NCI-H510A treated with DMSO at 0.1 percent for 48 hours (cell line): ENCODE measurements around the gene SUN3.

Source experiments
- DNase-seq: peaks from one replicate; lab custom pipeline; 2025; lab: John Stamatoyannopoulos, UW

The SUN3 gene

DNA sequence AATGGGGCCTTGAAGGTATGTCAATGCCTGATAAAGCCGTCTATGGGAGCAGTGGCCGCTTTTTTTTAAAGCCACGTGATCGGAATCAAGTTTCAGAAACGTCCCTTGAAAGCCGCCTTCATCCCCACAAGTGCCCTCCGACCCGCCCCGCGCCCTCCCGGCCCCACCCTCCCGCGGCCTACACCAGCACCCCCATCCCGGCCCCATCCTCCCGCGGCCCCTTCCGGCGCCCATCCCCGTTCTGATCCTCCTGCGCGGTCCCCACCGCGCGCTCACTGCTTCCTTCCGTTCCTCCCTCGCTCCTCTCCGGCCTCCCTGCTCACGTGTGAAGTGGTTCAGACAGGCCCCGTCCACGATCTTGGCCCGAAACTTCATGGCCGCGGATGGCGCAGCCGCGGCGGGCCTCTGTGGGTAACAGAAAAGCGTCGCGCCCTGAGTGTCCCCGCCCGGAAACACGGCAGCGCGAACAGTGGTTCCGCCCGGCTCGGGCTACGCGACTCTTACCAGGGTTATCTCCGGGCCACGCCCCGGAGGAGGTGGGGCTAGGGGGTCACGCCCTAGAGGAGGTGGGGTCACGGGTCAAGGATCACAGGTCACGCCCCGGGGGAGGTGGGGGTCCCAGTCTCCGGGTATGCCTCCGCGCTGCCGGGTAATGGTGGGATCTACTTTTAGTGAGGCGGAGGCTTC, 49.6 kb downstream of the SUN3 start, which contains the start of gene HUS1:
Gene HUS1, minus strand, starts transcription at position 471 of the 687 bp plus-strand sequence. Its CDS starts 96 bp downstream, at position 375.
- peak; percentile 77 for DNase-seq

DNA sequence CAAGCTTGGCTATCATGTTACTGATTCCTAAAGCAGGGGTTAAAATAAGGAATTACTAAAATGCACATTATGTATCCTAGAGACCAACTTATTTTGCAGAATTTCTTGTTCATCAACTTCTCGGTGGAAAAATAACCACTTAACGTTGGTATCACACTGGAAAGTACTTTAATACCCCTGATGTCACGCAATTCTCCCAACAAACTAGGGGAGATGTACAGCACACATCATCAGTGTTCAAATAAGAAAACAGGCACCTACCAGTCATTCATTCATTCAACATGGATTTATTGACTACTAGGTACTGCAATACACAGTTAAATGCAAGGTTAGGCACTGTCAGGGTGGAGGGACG, 50.1 kb downstream of the SUN3 start:
- no peak for DNase-seq

DNA sequence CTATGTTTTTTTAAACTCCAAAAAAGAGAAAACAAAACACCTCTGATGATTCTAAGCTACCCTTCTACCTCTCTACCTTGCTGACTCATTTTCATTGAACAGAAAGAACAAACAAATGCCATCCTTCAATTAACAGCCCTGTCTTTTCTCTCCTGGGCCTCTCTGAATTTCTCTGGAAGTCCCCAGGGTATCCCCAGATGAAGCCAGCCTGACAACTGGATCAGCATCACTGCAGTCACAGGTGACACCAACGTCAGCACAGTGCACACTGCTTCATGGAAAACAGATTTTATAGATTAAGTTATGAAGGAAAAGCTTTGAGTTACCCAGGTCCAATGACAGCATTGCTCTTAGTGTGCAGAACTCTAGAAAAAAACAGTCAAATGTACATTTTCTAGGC, 55.2 kb downstream of the SUN3 start:
- DNase-seq, result no peak

DNA sequence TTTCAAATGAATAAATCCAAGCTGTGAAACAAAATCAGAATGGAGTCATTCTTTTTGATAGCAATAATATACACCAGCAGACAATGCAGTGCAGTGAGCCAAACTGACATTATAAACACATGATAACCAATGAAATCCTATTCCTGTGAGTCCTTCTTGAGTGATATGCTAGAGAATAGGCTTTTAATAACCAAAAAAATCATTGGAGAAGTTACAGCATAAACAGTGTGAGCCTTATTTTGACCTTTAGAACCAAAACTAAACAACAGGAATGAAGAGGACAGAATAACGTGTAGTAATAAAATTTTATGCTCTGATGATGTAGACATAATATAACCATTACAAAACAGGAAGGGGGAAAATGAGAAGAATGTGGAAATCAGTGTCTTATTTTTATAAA, 58.1 kb downstream of the SUN3 start:
- DNase-seq, result no peak

DNA sequence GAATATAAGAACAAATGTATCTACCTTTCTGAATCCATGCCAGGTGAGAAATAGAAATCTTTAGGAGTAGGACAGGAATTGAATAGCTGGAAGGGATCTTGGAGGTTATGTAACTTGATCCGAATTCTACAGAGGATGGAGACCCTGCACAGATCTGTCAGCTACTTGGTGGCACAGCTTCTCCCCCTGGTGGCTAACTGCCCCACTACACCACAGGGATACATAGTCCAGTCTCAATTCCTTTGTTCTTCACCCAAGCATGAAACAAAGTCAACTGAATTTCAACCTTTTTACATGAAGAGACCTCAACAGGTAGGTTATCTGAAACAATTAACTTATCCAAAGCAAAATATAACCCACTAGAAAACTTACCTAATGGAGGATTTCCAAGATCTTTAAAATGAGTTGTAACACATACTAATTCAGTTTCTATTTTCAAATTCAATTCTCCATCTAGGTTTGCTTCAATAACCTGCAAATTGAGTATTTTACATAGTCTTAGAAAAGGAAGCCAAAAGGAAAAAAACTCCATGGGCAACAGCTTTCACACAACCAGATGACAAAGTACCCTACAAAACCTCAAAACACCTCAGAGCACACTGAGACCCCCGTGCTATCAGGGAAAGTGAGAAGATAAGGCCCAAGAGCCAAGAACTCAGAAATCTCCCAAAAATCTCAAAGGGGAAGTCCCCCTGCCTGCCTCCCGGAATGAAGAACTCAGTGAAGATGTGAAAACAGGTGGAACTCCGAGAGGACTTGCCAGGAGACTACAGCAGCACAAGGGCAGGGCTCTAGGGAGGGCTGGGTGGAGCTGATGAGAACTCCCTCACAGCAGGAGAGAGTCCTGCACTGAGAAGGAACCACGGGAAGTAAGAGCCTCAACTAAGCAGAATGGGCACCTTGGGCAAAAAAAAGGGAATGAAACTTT, 59.8 kb downstream of the SUN3 start:
- peak; percentile 33 for DNase-seq

DNA sequence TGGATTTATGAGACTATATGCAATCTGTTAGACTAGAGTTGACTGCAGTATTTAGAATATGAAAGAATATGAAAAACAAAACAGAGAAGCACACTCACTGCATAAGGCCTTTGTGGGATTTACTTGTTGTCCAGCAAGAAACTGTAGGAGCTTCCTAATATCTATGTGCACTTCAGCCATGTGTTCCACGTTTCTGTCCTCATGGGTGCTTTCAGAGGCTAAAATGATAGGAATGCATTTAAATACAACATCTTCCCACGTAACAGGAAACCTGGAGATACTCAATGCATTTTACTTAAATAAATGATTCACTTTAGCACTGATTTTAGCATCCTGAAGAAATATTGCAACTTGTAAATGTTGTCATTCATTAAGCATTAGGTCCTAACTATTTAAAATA, 61.2 kb downstream of the SUN3 start:
- no peak for DNase-seq

DNA sequence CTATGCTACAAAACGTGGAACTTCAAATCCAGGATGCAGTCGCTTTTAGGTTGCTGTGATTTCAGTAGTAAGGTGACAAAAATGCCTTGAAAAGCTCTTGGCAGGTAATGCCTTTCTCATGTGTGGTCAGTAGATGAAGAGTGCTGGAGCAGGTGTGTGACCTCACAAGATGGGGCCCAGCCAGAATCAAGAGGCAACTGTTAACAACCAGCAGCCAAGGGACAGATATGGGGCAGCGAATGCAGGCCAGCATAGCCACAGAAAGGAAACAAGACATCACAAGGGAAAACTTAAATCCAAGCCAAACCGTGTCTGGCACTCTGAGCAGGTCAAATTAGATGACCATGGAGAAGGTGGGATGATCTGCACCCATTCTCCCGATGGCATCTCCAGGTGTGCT, 61.8 kb downstream of the SUN3 start:
- no peak for DNase-seq

DNA sequence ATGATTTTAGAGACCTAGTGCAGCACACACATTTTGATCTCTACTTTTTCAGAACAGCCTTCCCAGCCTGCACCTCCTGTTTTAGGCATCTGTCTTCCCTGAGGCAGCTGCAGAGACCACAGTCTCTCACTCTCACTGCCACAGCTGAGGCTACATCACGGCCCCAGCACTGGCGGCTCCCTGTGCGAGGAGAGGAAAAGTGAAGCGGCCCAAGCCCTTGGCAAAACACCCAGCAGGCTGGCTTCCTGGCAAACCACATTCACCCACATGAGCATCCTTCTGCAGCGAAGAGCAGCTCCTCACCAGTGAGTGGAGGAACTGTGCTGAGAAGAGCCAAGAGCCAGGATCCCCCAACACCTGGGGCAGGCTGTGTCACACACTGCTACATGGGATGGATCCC, 63.5 kb downstream of the SUN3 start:
- DNase-seq, result no peak

DNA sequence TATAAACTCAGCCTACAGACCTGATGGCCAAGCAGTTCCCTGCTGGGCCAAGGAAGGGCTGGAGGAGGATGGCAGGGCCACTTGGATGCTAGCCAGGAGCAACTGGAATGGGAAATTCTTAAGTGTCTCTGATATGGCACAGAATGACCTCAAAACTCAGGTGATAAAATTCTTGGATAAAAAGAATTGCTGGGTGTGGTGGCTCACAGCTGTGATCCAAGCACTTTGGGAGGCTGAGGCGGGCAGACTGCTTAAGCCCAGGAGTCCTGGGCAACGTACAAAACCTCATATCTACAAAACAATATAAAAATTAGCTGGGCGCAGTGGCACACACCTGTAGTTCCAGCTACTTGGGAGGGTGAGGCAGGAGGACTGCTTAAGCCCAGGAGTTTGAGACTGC, 66.6 kb downstream of the SUN3 start:
- DNase-seq, result no peak

DNA sequence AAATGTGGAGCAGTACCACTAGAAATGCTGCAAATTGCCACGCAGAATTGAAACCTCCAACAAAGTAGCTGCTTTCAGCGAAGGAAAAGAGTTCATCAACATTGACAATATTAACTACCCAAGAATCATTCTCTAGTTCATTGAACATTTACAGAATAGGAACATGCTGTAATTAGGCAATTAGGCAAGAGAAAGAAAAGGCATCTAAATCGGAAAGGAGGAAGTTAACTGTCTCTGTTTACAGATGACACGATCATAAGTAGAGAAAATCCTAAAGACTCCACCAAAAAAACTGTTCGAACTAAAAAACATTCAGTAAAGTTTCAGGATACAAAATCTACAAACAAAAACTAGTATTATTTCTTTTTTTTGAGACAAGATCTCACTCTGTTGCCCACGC, 71.8 kb downstream of the SUN3 start:
- DNase-seq, result no peak

DNA sequence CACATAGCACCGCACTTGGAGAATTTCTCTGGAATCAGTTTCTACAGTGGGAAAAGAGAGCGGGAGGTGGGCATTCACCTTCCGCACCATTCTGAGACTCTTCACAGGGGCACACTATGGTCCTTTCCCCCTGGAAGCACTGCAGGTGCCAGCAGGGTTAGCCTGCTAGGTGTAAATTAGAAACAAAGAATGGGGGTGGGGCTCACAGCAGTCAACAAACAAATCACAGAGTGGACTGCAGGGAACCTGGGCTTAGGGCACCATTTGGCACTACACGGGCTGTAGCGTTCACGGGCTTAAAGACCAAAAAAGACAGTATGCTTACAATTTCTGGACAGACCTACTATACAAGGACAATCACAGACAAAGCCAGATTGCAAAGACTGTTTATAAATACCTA, 72.7 kb downstream of the SUN3 start:
- DNase-seq, result no peak

DNA sequence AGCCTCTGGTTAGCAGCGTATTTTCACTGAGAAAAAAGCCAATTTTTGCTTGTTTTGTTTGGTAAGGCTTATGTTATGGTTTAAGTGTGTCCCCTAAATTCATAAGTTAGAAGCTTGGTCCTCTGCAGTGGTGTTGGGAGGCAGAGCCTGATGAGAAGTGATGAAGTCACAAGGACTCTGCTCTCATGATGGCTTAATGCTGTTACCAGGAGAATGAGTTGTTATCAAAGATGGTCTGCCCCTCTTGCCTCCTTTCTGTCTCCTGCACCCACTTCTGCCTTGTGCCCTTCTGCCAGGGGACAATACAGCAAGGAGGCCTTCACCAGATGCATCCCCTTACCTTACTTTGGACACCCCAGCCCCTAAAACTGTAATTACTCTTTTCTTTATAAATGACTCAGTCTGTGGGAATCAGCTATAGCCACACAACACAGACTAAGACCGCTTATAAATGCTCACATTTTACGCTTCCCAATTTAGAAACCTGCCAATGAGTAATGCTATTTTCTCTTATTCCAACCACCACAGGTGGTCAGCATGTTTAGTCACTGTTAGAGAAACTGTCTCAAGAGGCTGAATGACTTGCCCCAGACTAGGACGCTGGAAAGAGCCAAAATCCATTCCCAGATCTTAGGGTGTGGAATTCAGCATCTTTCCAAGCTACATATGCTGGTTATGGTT, 74.5 kb downstream of the SUN3 start:
- DNase-seq, result no peak

DNA sequence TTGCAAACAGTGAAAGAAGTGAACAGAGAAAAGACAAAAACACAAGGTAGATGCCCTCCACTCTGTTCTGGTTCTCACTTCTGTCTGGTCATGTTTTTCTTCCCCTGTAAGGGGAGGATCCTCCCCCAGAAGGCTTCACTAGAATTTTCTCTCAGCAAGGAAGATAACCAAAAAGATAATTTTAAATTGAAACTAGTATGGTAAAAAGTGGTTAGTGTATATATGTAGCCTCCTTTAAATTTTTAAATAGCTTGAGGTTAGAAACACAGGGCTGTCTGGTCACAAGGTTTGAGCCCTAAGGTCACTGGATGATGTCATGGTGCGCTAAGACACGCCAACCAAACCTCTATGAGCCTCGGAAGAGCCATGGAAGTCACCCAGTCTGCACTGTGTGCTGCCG, 75.1 kb downstream of the SUN3 start:
- no peak for DNase-seq

DNA sequence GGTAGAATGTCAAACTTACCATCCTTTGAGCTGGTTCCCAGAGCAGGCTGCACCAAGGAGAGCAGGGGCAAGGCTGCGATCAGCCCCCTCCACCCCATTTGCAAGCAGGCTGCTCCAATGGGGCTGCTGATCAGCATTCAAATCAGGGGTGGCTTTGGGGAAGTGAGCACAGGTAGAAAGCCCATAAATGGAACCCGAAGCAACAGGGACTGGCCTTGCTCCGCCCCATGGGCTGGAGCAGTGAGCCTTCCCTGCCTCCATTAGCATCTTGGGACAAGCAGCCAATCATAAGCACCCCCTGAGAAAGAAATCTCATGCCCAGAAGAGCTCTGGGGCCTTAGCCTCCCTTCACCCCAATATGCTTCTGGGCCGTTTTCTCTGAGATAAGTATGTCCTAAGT, 76.7 kb downstream of the SUN3 start:
- no peak for DNase-seq

DNA sequence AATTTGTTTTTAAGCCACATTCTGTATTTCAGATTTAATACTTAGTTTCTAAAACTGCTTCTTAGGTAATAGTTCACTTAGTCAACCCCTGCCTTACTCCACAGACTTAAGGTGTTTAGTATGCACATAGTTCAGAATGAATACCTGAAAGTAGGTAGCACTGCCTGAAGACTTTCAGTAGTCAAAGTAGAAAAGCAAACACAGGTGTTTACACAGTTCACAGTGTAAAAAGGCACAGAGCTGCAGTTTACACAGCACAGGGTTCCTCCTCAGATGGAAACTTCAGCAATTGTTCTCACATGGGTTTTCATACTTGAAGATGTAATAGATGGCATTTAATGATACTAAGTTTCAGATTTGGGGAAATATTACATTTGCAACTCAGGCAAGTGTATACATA, 77.5 kb downstream of the SUN3 start:
- DNase-seq, result peak; percentile 78

DNA sequence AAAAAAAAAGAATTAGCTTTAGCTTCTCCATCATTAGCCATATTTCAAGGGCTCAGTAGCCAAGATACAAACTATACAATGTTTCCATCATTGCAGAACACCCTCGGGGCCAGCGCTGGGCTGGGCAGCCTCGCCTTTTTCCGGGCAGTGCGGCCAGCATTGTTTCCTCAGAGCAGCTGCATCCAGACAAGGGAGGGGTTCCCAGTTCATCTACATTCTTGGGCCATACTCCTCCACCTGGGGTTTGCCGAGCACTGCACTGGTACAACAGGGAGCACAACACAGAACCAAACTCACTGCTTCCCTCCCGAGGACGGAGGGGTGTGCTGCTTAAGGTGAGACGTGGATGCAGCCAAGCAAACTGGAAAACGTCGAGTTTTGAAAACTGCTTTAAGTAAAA, 78.2 kb downstream of the SUN3 start:
- DNase-seq, result no peak

DNA sequence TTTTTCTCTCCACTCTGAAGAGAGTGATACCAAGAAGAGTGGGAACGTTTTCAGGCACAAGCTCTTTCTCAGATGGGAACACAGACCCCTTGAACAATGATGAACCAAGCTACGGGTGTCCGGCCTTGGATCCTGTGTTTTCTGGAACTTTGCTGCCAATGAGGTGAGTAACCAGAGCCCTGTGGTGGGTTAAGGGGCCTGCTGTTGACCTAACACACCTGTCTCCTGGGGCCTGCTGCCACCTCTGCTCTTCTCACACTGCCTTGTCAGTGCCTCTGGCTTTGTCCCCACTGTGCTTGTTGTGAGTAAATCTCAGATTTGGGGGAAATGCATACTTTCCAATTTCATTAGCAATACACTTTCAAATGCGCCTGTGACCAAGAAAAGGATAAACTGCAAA, 79.2 kb downstream of the SUN3 start:
- DNase-seq, result no peak

DNA sequence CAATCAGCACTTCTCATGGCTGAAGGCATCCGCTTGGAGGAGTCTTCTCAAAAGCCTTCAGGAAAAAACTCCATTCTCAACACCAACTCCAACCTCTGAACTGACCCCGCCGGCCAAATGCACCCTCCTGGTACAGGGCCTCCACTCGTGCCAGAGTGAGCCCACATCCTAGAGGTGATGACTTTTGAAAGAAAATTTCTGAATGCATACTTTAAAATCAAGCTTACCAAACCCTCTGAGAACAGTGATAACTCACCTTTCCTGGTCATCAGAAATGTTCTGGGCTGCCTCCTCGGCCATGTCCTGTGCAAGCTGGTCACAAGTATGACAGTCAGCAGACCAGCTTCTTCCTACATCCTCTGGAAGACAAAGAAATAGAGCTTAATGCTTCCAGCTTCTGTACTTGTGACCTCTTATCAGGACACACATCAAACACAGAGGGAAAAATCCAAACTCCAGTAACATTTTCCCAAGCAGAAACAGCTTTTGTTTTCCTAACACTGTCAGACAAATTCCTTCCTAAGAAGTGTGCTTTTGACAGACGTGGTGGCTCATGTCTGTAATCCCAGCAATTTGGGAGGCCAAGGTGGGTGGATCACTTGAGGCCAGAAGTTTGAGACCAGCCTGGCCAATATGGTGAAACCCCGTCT, 80.6 kb downstream of the SUN3 start, which contains the start of gene PKD1L1:
Gene PKD1L1, minus strand, starts transcription at position 326 of the 650 bp plus-strand sequence. Its CDS starts 26 bp downstream, at position 300.
- DNase-seq, result no peak

DNA sequence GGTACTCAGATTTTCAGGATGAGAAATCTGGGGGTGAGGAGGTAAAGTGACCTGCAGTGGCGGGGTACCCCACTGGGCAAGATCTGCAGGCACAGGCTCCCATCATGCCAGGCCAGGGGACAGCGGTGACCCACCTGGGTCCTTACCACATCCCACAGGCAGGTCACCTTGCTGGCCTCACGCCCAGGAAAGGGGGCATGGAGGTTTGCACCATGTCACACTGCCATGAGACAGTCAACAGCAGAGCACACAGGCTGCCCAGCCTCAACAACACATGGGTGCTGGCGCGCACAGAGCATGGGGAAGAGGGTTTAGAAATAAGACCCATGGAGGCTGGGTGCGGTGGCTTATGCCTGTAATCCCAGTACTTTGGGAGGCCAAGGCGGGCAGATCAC, 81.6 kb downstream of the SUN3 start:
- no peak for DNase-seq

DNA sequence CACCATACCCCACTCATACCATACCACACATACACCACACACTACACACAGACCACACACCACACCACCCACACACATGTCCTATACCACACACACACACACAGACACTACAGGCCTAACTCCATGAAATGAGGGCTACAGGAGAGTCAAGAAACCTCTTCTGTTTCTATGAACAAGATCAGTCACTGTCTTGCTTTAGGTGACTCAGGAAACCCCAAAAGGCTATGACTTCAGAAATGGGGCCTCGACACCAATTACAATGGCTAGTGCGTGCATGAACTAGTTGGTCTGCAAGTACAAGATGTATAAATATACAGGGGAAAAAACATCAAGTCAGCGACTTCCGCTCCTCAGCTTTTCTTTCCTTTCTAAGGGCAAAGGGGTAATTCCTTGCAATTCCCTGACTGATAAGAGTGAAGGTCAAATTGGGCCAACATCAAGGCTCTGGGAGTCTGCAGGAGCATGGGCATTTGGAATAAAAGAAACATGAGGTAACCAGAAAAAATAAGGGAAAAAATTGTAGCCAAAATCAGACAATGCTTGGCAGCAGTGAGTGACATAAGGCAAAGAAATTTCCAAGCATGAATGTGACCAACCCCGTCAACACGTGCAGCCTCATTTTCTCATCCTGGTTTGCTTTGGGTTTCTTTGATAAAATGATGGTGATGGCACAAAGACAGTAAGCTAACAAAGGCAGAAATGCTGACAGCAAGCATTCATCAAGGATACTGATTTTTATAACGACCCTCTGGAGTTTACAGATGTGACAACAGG, 82.1 kb downstream of the SUN3 start:
- DNase-seq, result no peak

DNA sequence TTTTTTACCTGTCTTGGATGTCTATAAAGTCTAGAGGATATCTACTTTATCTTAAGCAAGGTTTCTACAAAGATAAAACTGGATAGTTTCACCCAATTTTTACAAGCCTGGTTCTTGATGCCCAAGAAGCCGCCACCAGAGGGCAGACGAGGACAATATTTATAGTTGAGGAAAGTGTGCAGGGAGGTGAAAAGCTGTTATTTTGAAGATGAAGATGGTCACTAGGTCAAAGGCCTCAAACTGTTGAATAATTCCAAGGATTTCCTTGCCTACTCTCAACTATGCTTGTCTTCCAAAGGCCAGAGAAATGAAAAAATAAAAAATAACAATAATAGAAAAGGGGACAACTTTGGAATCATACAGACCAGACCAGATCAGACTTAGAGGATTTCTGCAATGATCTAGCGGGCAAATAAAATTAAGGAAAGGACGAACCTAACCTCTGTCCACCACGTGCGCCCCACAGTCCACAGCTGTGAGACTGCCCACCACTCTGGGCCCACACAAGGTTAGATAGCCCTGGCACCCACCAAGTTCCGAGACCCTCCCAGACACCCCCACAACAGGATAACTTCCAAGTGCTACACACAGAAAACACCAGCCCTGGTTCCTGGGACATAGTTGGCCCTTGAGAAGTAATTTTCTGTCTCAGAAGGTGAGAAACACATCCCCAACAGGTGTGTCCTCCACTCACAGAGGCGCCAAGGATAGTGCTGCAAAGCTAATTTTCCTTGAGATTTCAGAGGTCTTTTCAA, 83.5 kb downstream of the SUN3 start:
- DNase-seq, result peak; percentile 44
